ENCODE data around the gene LUZP4.

DNA sequence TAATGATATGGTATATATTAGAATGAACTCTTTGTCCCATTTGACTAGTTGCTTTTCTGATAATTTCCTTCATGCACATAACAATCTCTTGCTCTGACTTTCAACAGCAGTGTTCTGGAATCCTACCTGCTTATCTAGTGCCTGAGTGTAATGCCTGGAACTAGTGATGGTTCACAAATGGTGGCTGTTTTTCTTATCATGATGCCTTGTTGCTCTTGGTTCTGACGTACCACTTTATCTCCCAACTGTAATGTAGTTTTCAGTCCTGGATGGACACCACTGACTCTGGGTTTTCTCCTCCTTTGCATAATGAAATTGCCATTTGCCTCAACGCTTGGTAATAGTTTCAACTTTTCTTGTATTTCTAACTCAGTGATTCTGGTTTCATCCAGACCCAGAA is 25.5 kb upstream of the LUZP4 start:
- TF ChIP-seq CTCF (conservative IDR thresholded peaks at IDR 0.05; ENCODE audit: low read length): no peak
- TF ChIP-seq EZH2phosphoT487 (IDR thresholded peaks at IDR 0.05; ENCODE audit: borderline replicate concordance, low read depth, low read length): no peak
